C4-2B (cell line): ENCODE measurements around the gene CHN1.

Source experiments
- H3K27ac ChIP-seq: fragments of 450-650 bp; 2 replicates; pipeline ENCODE4 v1.5.1; 2017
- ZFX ChIP-seq: fragments of 450-650 bp; IDR thresholded peaks from 2 replicates; pipeline ENCODE4 v1.6.1; 2017
- TF ChIP-seq, protein P1 (sequence below): fragments of 450-650 bp; conservative IDR thresholded peaks from 2 replicates; pipeline ENCODE4 v1.5.1; 2017; ENCODE audit warnings: mild to moderate bottlenecking

The CHN1 gene

DNA sequence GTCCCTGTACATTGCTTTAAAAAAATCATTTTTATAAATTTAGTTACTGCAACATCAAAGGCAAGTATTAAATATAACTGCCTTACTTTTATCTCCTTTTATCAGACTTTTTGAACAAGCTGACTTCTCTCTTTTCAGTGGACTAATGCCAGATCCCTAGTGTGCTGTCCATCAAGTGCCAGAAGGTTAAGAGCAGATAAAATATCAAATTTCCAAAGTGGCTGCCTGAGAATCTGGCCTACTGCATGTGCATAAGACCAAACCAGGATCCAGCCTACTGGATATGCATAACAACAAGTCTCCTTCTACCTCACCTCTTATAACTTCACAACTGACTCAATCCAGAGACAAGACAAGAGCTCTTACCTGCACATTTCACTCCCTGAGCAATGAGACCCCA is 181.1 kb downstream of the CHN1 start:
- H3K27ac ChIP-seq = no peak overlapping the region
- TF ChIP-seq, protein P1, sequence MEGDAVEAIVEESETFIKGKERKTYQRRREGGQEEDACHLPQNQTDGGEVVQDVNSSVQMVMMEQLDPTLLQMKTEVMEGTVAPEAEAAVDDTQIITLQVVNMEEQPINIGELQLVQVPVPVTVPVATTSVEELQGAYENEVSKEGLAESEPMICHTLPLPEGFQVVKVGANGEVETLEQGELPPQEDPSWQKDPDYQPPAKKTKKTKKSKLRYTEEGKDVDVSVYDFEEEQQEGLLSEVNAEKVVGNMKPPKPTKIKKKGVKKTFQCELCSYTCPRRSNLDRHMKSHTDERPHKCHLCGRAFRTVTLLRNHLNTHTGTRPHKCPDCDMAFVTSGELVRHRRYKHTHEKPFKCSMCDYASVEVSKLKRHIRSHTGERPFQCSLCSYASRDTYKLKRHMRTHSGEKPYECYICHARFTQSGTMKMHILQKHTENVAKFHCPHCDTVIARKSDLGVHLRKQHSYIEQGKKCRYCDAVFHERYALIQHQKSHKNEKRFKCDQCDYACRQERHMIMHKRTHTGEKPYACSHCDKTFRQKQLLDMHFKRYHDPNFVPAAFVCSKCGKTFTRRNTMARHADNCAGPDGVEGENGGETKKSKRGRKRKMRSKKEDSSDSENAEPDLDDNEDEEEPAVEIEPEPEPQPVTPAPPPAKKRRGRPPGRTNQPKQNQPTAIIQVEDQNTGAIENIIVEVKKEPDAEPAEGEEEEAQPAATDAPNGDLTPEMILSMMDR = no peak
- TF ChIP-seq ZFX = no peak

DNA sequence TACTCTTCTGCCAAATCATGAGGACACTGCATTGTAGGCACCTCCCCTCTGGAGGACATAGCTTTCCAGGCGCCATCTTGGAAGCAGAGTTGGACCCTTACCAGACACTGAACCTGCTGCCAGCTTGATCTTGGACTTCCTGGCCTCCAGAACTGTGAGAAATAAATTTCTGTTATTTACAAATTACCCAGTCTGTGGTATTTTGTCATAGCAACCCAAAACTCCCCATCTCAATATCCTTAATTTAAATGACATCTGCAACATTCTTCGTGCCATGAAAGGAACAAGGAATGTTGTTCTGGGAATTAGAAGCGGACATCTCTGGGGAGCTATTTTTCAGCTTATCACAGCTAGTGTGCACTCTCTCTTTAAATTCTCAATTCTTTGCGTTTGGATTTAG is 183.6 kb downstream of the CHN1 start:
- TF ChIP-seq, protein P1 = no peak
- no peak for TF ChIP-seq ZFX
- H3K27ac ChIP-seq = no peak overlapping the region

DNA sequence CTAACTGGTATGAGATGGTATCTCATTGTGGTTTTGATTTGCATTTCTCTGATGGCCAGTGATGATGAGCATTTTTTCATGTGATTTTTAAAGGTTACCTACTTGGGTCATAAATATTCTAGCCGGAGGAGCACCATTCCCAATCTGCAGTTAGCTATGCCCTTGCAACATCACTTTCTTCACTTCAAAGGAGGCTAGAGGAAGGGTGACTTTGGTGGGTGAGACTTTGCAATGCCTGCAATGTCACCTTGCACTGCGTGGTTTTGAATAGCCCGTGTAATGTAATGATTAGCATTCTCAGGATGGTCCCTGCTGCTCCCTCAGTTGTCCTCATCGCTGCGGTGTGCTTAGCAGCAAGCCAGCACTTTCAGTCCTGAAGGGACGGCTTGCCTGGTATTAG is 184.8 kb downstream of the CHN1 start:
- TF ChIP-seq ZFX = no peak
- TF ChIP-seq, protein P1 = no peak

DNA sequence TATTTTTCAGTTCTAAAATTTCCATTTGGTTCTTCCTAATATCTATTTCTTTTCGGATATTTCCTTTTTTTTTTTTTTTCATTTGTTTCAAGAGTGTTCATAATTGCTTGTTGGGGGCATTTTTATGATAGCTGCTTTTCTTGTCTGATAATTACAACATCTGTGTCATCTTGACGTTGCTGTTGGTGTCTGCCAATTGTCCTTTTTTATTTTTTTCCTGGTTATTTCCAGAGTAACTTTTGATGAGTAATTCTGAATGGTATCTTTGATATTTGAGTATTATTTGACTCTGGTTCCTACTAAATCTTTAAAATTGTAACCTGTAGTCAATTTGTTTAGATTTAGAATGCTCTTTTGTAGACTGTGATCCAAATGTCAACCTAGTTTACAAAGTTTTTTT is 189.7 kb downstream of the CHN1 start:
- no peak for TF ChIP-seq ZFX
- TF ChIP-seq, protein P1 = no peak
- H3K27ac ChIP-seq = no peak overlapping the region

More for the DNA sequence above, 184.8 kb downstream of the CHN1 start:
- no peak overlapping the region for H3K27ac ChIP-seq

DNA sequence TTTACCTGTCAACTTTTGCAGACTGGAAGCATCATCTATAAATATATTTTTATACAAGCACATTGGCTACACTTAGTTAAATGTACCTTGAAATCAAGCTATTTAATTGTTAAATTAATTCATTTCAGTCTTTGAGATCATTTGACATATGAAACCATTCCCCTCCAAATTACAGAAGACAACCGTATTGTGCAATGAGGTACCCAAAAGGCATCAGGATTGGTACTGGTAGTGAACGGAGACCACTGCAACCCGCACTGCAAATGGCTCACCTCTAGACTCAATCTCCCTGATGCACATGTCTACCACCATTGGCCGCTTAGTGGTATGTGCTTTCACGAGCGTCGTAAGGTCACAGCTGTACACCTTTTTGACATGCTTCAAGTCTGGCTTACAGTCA is 193.1 kb downstream of the CHN1 start:
- no peak overlapping the region for H3K27ac ChIP-seq
- TF ChIP-seq ZFX = no peak
- TF ChIP-seq, protein P1 = no peak

DNA sequence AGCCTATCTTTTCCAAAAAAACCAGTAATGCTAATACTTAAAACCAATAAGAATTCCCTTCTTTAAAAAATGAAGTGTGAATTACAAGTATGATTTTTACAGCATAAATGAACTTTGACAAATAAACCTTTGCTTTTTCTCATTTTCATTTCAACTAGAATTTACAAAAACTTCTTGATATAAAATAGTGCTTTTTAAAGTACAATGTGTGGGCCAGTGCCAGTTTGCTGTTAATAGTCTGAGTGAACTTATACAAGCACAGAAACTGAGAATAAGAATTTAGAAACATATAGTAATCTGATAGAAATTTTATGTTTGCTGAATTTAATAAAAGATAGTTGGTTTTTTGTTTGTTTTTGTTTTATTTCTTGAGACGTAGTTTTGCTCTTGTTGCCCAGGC is 197.2 kb downstream of the CHN1 start:
- H3K27ac ChIP-seq = no peak overlapping the region
- TF ChIP-seq, protein P1 = no peak
- no peak for TF ChIP-seq ZFX

DNA sequence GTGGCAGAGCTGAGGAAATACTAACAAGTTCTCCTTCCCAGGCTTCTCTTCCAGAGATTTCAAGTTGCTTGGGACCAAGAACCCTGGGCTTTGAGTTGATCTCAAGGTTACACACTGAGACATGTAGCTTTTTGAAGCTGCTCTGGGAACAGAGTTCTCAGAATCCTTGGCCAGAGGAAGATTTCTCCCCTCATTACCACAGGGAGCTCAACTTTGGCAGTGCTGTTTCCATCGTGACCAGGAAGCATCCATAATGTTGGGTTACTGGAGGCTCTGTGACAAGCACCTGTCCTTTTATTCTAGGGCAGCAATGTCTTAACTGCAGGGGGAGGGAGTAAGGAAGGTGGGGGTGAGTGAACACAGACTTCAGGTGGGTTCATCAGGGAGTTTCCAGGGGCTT is 199.4 kb downstream of the CHN1 start:
- H3K27ac ChIP-seq = no peak overlapping the region
- TF ChIP-seq ZFX = no peak
- TF ChIP-seq, protein P1 = no peak
